SK-N-SH (cell line): ENCODE measurements around the gene PPP1R3F. TPM values are rescaled to one million over a fixed set of nuclear protein-coding genes. Genes with fewer than 3 reads are reported as not detected.

Experiments
- polyA plus RNA-seq, 3 experiments: library from polyadenylated mRNA; depleted of rRNA; stranded (reverse); fragments of >200 nt; gene quantifications; 2 replicates each; pipeline ENCODE4 v1.2.3, GENCODE V29; 2012

The PPP1R3F gene
- polyA plus RNA-seq, 1 of the 3 experiments (the other 2 are of a cell fraction) = 6.2 TPM

Other genes with a start within 250 kb of the PPP1R3F start
- 14.0 and 14.6 TPM in 2 replicates for gene TFE3, start 226.4 kb upstream of the PPP1R3F start, polyA plus RNA-seq (2012; rRNA removed)
- 1.6 and 2.1 TPM in 2 replicates for gene CCDC120, start 210.8 kb upstream of the PPP1R3F start, polyA plus RNA-seq (2012; rRNA removed)
- 67.6 and 91.9 TPM in 2 replicates for gene PRAF2, start 195.8 kb upstream of the PPP1R3F start, polyA plus RNA-seq (2012; rRNA removed)
- 108 and 129 TPM in 2 replicates for gene WDR45, start 189.9 kb upstream of the PPP1R3F start, polyA plus RNA-seq (2012; rRNA removed)
- 33.6 and 36.7 TPM in 2 replicates for gene GPKOW, start 146.1 kb upstream of the PPP1R3F start, polyA plus RNA-seq (2012; rRNA removed)
- 0.78 and 1.1 TPM in 2 replicates for gene MAGIX, start 107.0 kb upstream of the PPP1R3F start, polyA plus RNA-seq (2012; rRNA removed)
- 95.7 and 146 TPM in 2 replicates for gene PLP2, start 97.9 kb upstream of the PPP1R3F start, polyA plus RNA-seq (2012; rRNA removed)
- 0.07 TPM in 1 of 2 replicates, not detected in the other for gene PRICKLE3, start 83.4 kb upstream of the PPP1R3F start, polyA plus RNA-seq (2012; rRNA removed)
- 0.76 and 0.93 TPM in 2 replicates for gene SYP, start 69.6 kb upstream of the PPP1R3F start, polyA plus RNA-seq (2012; rRNA removed)
- not detected in 2 replicates for gene CACNA1F, start 36.5 kb upstream of the PPP1R3F start, polyA plus RNA-seq (2012; rRNA removed)
- gene CCDC22, start 34.3 kb upstream of the PPP1R3F start, polyA plus RNA-seq (2012; rRNA removed) = 7.5 TPM in 2 replicates
- gene FOXP3, start 5.1 kb upstream of the PPP1R3F start, polyA plus RNA-seq (2012; rRNA removed) = 0.12 TPM in 1 of 2 replicates, not detected in the other
- not detected in 2 replicates for gene GAGE10, start 33.9 kb downstream of the PPP1R3F start, polyA plus RNA-seq (2012; rRNA removed)
- not detected in 2 replicates for gene GAGE12J, start 52.2 kb downstream of the PPP1R3F start, polyA plus RNA-seq (2012; rRNA removed)
- gene GAGE13, start 61.8 kb downstream of the PPP1R3F start, polyA plus RNA-seq (2012; rRNA removed) = not detected in 2 replicates